OCI-LY7 (cell line): ENCODE measurements around the gene SCRN2. TPM values are rescaled to one million over a fixed set of nuclear protein-coding genes. Genes with fewer than 3 reads are reported as not detected.
A peak's percentile ranks its signal among the peaks of the same experiment; 100 is the strongest.

Experiments
- BruUV-seq: library from RNA; stranded (reverse); fragments of 400-500 nt; replicated peaks from 2 replicates; lab custom pipeline; 2021; lab: Mats Ljungman, UMichigan
- CTCF ChIA-PET: fragments of 300-600 bp; sonication (Branson Sonifier 250); formaldehyde crosslinking; loops from one replicate; lab custom pipeline; 2022; ENCODE audit warnings: antibody characterized with exemption; ENCODE audit not compliant: unreplicated experiment; lab: Charles Lee
- POLR2A ChIA-PET: fragments of 300-600 bp; sonication (Branson Sonifier 250); formaldehyde crosslinking; loops from one replicate; lab custom pipeline; 2022; ENCODE audit warnings: antibody characterized with exemption; lab: Charles Lee
- DNase-seq: peaks from one replicate; pipeline ENCODE4 v3.0.0-alpha.2; 2015; ENCODE audit warnings: low spot score
- H2AFZ ChIP-seq: fragments of 200-600 bp; sonication (generic), shearing (Covaris generic); 2 replicates; pipeline ENCODE4 v1.6.1; 2014; ENCODE audit warnings: mild to moderate bottlenecking, antibody characterized with exemption, low read length, moderate library complexity
- H3K27ac ChIP-seq: fragments of 200-600 bp; sonication (generic); 2 replicates; pipeline ENCODE4 v1.5.1; 2014; ENCODE audit warnings: mixed run types, low read depth, mild to moderate bottlenecking, moderate library complexity, low read length, inconsistent platforms; ENCODE audit not compliant: poor library complexity, severe bottlenecking
- H3K36me3 ChIP-seq: fragments of 200-600 bp; sonication (generic); 2 replicates; pipeline ENCODE4 v1.6.1; 2014; ENCODE audit warnings: mild to moderate bottlenecking, antibody characterized with exemption, low read length, moderate library complexity, mixed read lengths; ENCODE audit not compliant: insufficient read depth
- H3K4me1 ChIP-seq: fragments of 200-600 bp; sonication (generic); 2 replicates; pipeline ENCODE4 v1.5.1; 2014; ENCODE audit warnings: mild to moderate bottlenecking, low read length; ENCODE audit not compliant: insufficient read depth, poor library complexity, severe bottlenecking
- H3K4me2 ChIP-seq: fragments of 200-600 bp; sonication (generic); 2 replicates; pipeline ENCODE4 v1.6.1; 2014; ENCODE audit warnings: mild to moderate bottlenecking, low read length
- H3K4me3 ChIP-seq: fragments of 200-600 bp; sonication (generic); 2 replicates; pipeline ENCODE4 v1.5.1; 2014; ENCODE audit warnings: mild to moderate bottlenecking, low read depth, low read length; ENCODE audit not compliant: poor library complexity, severe bottlenecking
- H3K79me2 ChIP-seq: fragments of 200-600 bp; sonication (generic); 2 replicates; pipeline ENCODE4 v1.6.1; 2016; ENCODE audit warnings: low read depth, mild to moderate bottlenecking, low read length, moderate library complexity, mixed read lengths; ENCODE audit not compliant: insufficient read depth
- H3K9me2 ChIP-seq: fragments of 200-600 bp; sonication (generic); 2 replicates; pipeline ENCODE4 v1.6.1; 2016; ENCODE audit warnings: mild to moderate bottlenecking, low read length, mixed read lengths; ENCODE audit not compliant: insufficient read depth
- H3K9me3 ChIP-seq: fragments of 200-600 bp; sonication (generic); 2 replicates; pipeline ENCODE4 v1.6.1; 2014; ENCODE audit warnings: mild to moderate bottlenecking, mixed run types, low read length, mixed read lengths
- H4K20me1 ChIP-seq: fragments of 200-600 bp; sonication (generic); 2 replicates; pipeline ENCODE4 v1.6.1; 2014; ENCODE audit warnings: mild to moderate bottlenecking, antibody characterized with exemption, low read length, moderate library complexity, mixed read lengths; ENCODE audit not compliant: insufficient read depth
- CTCF ChIP-seq: fragments of 200-600 bp; sonication (generic); conservative IDR thresholded peaks from 2 replicates; pipeline ENCODE4 v1.5.1; 2014; ENCODE audit warnings: mild to moderate bottlenecking, antibody characterized with exemption, low read length, moderate library complexity, mixed read lengths
- EZH2phosphoT487 ChIP-seq: fragments of 200-600 bp; sonication (generic); IDR thresholded peaks from 2 replicates; pipeline ENCODE4 v1.6.1; 2018; ENCODE audit warnings: low read depth, borderline replicate concordance, mild to moderate bottlenecking, mixed run types, antibody characterized with exemption, low read length, moderate library complexity, mixed read lengths
- intact Hi-C: fragments of 100-400 bp; cut with micrococcal nuclease; formaldehyde crosslinking; loops from one replicate; pipeline ENCODE4 v1.10.0; 2022; ENCODE audit not compliant: unreplicated experiment
- total RNA-seq, 2 experiments: library from RNA; depleted of rRNA in 1 of 2; stranded (reverse); fragments of >200 nt in 1 of 2; shearing (Covaris generic) in 1 of 2; gene quantifications; 2 replicates each; pipeline ENCODE4 v1.2.3, GENCODE V29; 2014 to 2022

Gene SCRN2
- total RNA-seq, 2 experiments from 2014 or later, result 37.3 to 42.9 TPM

GRCh38 chr17:47831934-47832327, 9.1 kb downstream of the SCRN2 start:
- Histone ChIP-seq H3K9me3 (no peaks in the 10 kb centered on the region), H3K4me3 (peak overlapping the region; percentile 93), H3K36me3 (peaks cover 17% of the 10 kb centered on the region; the same call in 1 of the 2 replicates), H3K4me2 (peak overlapping the region; percentile 92), H4K20me1 (no peaks in the 10 kb centered on the region), H3K9me2 (no peaks in the 10 kb centered on the region), H3K4me1 (peaks cover 19% of the 10 kb centered on the region), H2AFZ (peak overlapping the region; percentile 75; the same call in 1 of the 2 replicates), H3K79me2 (peaks cover 21% of the 10 kb centered on the region), H3K27ac (peak overlapping the region; percentile 6)
- ChIA-PET CTCF (interaction anchor here (1.6 kb wide), 1 partner anchor 12 kb away, joined by 4 read pairs; no protein-coding TSS in a partner anchor), POLR2A (interaction anchor here (1.2 to 1.7 kb wide), 4 partner anchors 9 to 183 kb away, joined by 4 to 13 read pairs (median 8); partner anchors contain the start of genes KPNB1, OSBPL7, SCRN2 and SP2)
- no TSS peak for BruUV-seq
- no peak for DNase-seq
- TF ChIP-seq CTCF (no peak), EZH2phosphoT487 (no peak)
- intact Hi-C loops, result loop anchor here (1.0 kb wide), 1 partner anchor 11 kb away; the partner anchor contains the start of gene OSBPL7

GRCh38 chr17:47831003-47831933, 9.8 kb downstream of the SCRN2 start, which contains the start of the genes LRRC46 and MRPL10:
LRRC46 (plus strand) TSS chr17:47831670; CDS start chr17:47831990, 320 bp downstream.
MRPL10 (minus strand) TSS chr17:47831541; CDS start chr17:47831511, 30 bp downstream.
- Histone ChIP-seq H3K27ac (peak within 1 kb of the TSS; percentile 63), H3K4me1 (peaks cover 19% of the 10 kb centered on the region), H3K79me2 (peaks cover 21% of the 10 kb centered on the region), H3K4me3 (peak within 1 kb of the TSS; percentile 93), H3K9me3 (no peaks in the 10 kb centered on the region), H3K9me2 (no peaks in the 10 kb centered on the region), H4K20me1 (no peaks in the 10 kb centered on the region), H3K36me3 (peaks cover 23% of the 10 kb centered on the region), H2AFZ (peak within 1 kb of the TSS; percentile 75; the same call in 1 of the 2 replicates), H3K4me2 (peak within 1 kb of the TSS; percentile 92)
- DNase-seq, result peak; percentile 93
- POLR2A ChIA-PET, result interaction anchor here (1.1 to 1.7 kb wide), 5 partner anchors 9 to 215 kb away, joined by 3 to 13 read pairs (median 6); partner anchors contain the start of genes KPNB1, OSBPL7, SCRN2 and SP2
- intact Hi-C loops, result loop anchor here (1.0 kb wide), 1 partner anchor 10 kb away; the partner anchor contains the start of gene OSBPL7
- TF ChIP-seq CTCF, result peak; percentile 77
- TF ChIP-seq EZH2phosphoT487, result no peak
- TSS peak; percentile 92 for BruUV-seq
- CTCF ChIA-PET, result interaction anchor here (1.4 to 1.6 kb wide), 2 partner anchors 9 to 11 kb away, joined by 3 to 4 read pairs; no protein-coding TSS in a partner anchor
